K562 (cell line): ENCODE results near the gene ASB6. TPM values are rescaled to one million over a fixed set of nuclear protein-coding genes. Genes with fewer than 3 reads are reported as not detected.
A peak's percentile ranks its signal among the peaks of the same experiment; 100 is the strongest.

Experiments used
- CBX5 ChIP-seq: IDR thresholded peaks from 2 replicates; pipeline ENCODE4 v1.6.1; 2014; ENCODE audit warnings: low read depth, borderline replicate concordance
- CC2D1A ChIP-seq: fragments of 450-650 bp; IDR thresholded peaks from 2 replicates; pipeline ENCODE4 v1.6.1; 2017; ENCODE audit warnings: mild to moderate bottlenecking
- CREB1 ChIP-seq, 2 experiments: sonication (generic) in 1 of 2; formaldehyde crosslinking in 1 of 2; IDR thresholded peaks; 2 replicates each; pipeline versions ENCODE4 v1.6.1 to v1.8.0; 2012 to 2022; ENCODE audit warnings: inconsistent platforms in 1 of 2, mild to moderate bottlenecking in 1 of 2, missing genetic modification reagents in 1 of 2, moderate library complexity in 1 of 2
- DPF2 ChIP-seq: fragments of 450-650 bp; IDR thresholded peaks from 2 replicates; pipeline ENCODE4 v1.6.1; 2016
- GATAD2A ChIP-seq: fragments of 450-650 bp; IDR thresholded peaks from 2 replicates; pipeline ENCODE4 v1.6.1; 2017
- MEF2A ChIP-seq: IDR thresholded peaks from 2 replicates; pipeline ENCODE4 v1.6.1; 2011; ENCODE audit warnings: low read depth, mild to moderate bottlenecking, low read length, moderate library complexity; ENCODE audit not compliant: control insufficient read depth
- MYC ChIP-seq, 2 experiments: fragments of 250-450 bp in 1 of 2; sonication (Bioruptor Pico) in 1 of 2; IDR thresholded peaks; 2 replicates each; pipeline versions ENCODE4 v1.5.1 to v1.6.1; 2012 to 2021; ENCODE audit warnings: low read depth in 2 of 2, borderline replicate concordance in 1 of 2, improper control_type of control experiment in 1 of 2, low read length in 1 of 2, mild to moderate bottlenecking in 1 of 2, moderate library complexity in 1 of 2
- NR1H2 ChIP-seq: sonication (generic); formaldehyde crosslinking; IDR thresholded peaks from 2 replicates; pipeline ENCODE4 v1.4.0; 2020; ENCODE audit warnings: mild to moderate bottlenecking, missing genetic modification reagents
- PTBP1 ChIP-seq: fragments of 200-400 bp; formaldehyde crosslinking; IDR thresholded peaks from 2 replicates; pipeline ENCODE4 v1.6.1; 2017; ENCODE audit warnings: low read depth, low read length
- RBM22 ChIP-seq: fragments of 200-400 bp; formaldehyde crosslinking; IDR thresholded peaks from 2 replicates; pipeline ENCODE4 v1.6.1; 2018; ENCODE audit warnings: low read length, low read depth; ENCODE audit not compliant: poor library complexity, severe bottlenecking
- RBM25 ChIP-seq: fragments of 200-400 bp; formaldehyde crosslinking; IDR thresholded peaks from 2 replicates; pipeline ENCODE4 v1.6.1; 2018; ENCODE audit warnings: low read length, low read depth, moderate library complexity; ENCODE audit not compliant: severe bottlenecking
- TCFL5 ChIP-seq: fragments of 250-450 bp; sonication (Bioruptor Pico); conservative IDR thresholded peaks from 2 replicates; pipeline ENCODE4 v1.6.1; 2021; ENCODE audit warnings: mild to moderate bottlenecking, moderate library complexity, matching md5 sums
- TEAD4 ChIP-seq, 2 experiments: sonication (generic) in 1 of 2; formaldehyde crosslinking in 1 of 2; IDR thresholded peaks; 2 replicates each; pipeline versions ENCODE4 v1.6.1 to v1.8.0; 2012 to 2022; ENCODE audit warnings: borderline replicate concordance in 1 of 2, inconsistent platforms in 1 of 2, low read length in 1 of 2, mild to moderate bottlenecking in 1 of 2, missing genetic modification reagents in 1 of 2
- TRIM28 ChIP-seq: fragments of 450-650 bp; IDR thresholded peaks from 2 replicates; pipeline ENCODE4 v1.6.1; 2017
- YY1 ChIP-seq, 3 experiments: IDR thresholded peaks; 2 replicates each; pipeline ENCODE4 v1.6.1; 2011; ENCODE audit warnings: low read length in 2 of 3, mild to moderate bottlenecking in 2 of 3, moderate library complexity in 2 of 3, borderline replicate concordance in 1 of 3, control low read depth in 1 of 3, low read depth in 1 of 3; ENCODE audit not compliant: insufficient read depth in 3 of 3, insufficient replicate concordance in 2 of 3, control insufficient read depth in 1 of 3, insufficient read length in 1 of 3; ENCODE audit errors: extremely low read depth in 1 of 3
- ZFX ChIP-seq: sonication (generic); formaldehyde crosslinking; IDR thresholded peaks from 2 replicates; pipeline ENCODE4 v1.8.0; 2022; ENCODE audit warnings: mild to moderate bottlenecking, missing genetic modification reagents, moderate library complexity
- ZNF184 ChIP-seq: sonication (generic); formaldehyde crosslinking; IDR thresholded peaks from 2 replicates; pipeline ENCODE4 v1.5.0; 2020; ENCODE audit warnings: missing genetic modification reagents
- ZNF766 ChIP-seq: fragments of 200-800 bp; sonication (Bioruptor generic); conservative IDR thresholded peaks from 2 replicates; pipeline ENCODE4 v1.6.1; 2016; ENCODE audit warnings: missing genetic modification characterization, missing compliant biosample characterization
- ZNF77 ChIP-seq: fragments of 250-450 bp; sonication (Bioruptor Pico); IDR thresholded peaks from 2 replicates; pipeline ENCODE4 v1.5.0; 2020
- polyA plus RNA-seq, 8 experiments: library from polyadenylated mRNA; depleted of rRNA in 4 of 8; stranded (reverse) in 5 of 8; unstranded in 3 of 8; fragments of >200 nt; fragmentation: Nextera tagmentation in 2 of 8; fragmentation: Illumina TruSeq in 1 of 8; extraction: Ambion mirVana in 2 of 8; extraction: Trizol in 1 of 8; gene quantifications; 2 replicates each; pipeline versions ENCODE4 v1.2.1 to v1.2.3, GENCODE V29; 2011 to 2014; ENCODE audit warnings: inconsistent platforms in 1 of 8, missing spikeins in 1 of 8
- total RNA-seq, 7 experiments: library from RNA; depleted of rRNA in 6 of 7; stranded (reverse); fragments of >200 nt in 6 of 7; fragmentation: Illumina TruSeq in 2 of 7; extraction: Trizol in 2 of 7; gene quantifications; 2 replicates each; pipeline versions ENCODE4 v1.2.1 to v1.2.3, GENCODE V29; 2011 to 2021; ENCODE audit warnings: low replicate concordance in 1 of 7
- TF ChIP-seq, protein P1 (sequence below): sonication (generic); formaldehyde crosslinking; IDR thresholded peaks from 2 replicates; pipeline ENCODE4 v1.8.0; 2022; ENCODE audit warnings: mild to moderate bottlenecking, missing genetic modification reagents
- TF ChIP-seq, protein P2 (sequence below): fragments of 250-450 bp; sonication (Bioruptor Pico); IDR thresholded peaks from 2 replicates; pipeline ENCODE4 v1.5.0; 2021; ENCODE audit warnings: mild to moderate bottlenecking, moderate library complexity
- TF ChIP-seq, protein P3 (sequence below): fragments of 450-650 bp; formaldehyde crosslinking; IDR thresholded peaks from 2 replicates; pipeline ENCODE4 v1.4.0; 2020; ENCODE audit warnings: mild to moderate bottlenecking, moderate library complexity

The ASB6 gene
- total and polyA plus RNA-seq, 9 of the 15 experiments (the other 6 are each of a cell fraction or from before 2014, with no cell fraction given): 0.92 to 17.8 (median 11.3) TPM

DNA sequence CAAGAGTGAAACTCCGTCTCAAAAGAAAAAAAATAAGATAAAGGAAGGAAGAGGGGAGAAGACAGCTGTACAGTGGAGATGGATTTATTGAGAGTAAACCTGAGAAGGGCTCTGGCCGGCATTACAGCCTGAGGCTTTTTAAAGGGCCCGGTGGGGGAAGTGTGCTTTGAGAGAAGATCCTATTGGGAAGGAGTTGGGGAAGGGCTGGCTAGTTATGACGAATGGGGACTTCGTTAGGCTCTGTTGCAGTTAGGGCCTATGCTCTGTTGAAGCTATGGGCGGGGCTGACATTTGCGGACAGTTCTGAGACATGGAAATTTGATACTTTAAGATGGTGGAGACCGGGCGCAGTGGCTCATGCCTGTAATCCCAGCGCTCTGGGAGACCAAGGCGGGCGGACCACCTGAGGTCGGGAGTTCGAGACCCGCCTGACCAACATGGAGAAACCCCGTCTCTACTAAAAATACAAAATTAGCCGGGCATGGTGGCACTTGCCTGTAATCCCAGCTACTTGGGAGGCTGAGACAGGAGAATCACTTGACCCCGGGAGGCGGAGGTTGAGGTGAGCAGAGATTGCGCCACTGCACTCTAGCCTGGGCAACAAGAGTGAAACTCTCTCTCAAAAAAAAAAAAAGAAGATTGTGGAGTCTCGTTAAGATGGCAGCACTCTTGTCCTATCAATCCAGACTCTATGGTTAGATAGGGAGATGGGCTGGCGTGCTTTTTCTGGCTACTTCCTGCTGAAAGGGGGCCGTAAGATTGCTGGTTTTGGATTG, 54.3 kb downstream of the ASB6 start (continued):
- TF ChIP-seq GATAD2A: no peak
- TF ChIP-seq TEAD4 (IDR thresholded peaks at IDR 0.05; ENCODE audit: low read length): no peak
- TF ChIP-seq TEAD4 (CRISPR knock-in tag; IDR thresholded peaks at IDR 0.05; ENCODE audit: borderline replicate concordance): no peak
- TF ChIP-seq, protein P1, sequence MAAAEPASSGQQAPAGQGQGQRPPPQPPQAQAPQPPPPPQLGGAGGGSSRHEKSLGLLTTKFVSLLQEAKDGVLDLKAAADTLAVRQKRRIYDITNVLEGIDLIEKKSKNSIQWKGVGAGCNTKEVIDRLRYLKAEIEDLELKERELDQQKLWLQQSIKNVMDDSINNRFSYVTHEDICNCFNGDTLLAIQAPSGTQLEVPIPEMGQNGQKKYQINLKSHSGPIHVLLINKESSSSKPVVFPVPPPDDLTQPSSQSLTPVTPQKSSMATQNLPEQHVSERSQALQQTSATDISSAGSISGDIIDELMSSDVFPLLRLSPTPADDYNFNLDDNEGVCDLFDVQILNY: no peak
- TF ChIP-seq RBM25: no peak
- TF ChIP-seq RBM22: no peak
- TF ChIP-seq CREB1 (IDR thresholded peaks at IDR 0.05): no peak
- no peak for TF ChIP-seq CREB1 (CRISPR knock-in tag; IDR thresholded peaks at IDR 0.05)
- peak; percentile 77 for TF ChIP-seq ZFX (CRISPR knock-in tag)
- no peak for TF ChIP-seq TCFL5 (CRISPR knock-in tag)
- TF ChIP-seq, protein P2, sequence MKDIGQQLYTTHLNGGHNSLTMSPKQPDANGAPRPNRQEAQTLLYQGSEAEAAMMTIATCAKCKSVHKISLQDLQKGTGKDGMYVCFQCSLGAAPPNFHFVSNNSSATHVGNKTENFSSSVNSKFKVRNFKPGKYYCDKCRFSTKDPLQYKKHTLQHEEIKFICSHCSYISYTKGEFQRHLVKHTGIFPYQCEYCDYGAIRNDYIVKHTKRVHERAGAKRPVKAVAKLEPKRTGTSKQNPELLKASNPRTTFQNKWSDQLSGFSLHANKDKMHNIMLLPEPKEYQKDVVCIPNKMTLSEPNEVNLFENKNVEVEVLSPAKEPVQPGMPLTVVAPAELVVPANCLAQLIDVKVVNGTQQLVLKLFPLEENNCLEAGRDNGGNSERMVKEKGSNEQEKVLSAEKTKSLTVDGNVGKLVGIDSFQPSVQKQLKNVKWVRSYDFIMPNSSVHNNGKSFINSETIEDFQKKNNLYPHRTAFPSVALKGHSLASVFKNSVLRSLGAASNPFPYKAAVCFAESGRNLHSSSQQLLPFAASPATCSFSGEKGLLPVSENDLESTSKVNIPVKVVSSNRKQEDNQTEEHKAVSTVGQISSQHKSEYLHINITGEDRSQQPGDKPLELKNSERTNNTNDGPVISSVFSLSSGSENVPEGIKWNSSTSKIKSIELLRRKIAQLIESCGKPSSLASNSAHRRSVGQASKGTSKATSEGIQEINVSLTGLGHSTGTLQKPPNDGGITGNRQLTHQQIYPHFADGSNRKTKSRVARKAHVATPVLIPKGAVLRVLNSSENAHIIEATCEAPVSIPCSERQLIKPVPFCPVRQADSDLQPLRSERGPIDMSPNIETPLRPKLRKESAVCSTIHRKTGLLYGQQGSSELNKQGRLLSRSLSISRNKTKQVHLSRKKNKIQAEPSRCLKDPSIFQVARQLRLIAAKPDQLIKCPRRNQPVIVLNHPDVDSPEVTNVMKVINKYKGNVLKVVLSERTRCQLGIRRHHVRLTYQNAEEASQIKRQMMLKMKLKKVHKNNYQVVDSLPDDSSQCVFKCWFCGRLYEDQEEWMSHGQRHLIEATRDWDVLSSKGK (CRISPR knock-in tag): no peak
- TF ChIP-seq PTBP1: no peak
- TF ChIP-seq CC2D1A: 0 out of 2 replicates have a peak, but pooled peaks have one; percentile 39
- TF ChIP-seq ZNF766: peak; percentile 88
- TF ChIP-seq ZNF184: peak; percentile 77
- peak in 2 of 3 experiments; percentile 41 to 81 for TF ChIP-seq YY1 (IDR thresholded peaks at IDR 0.05; ENCODE audit: borderline replicate concordance in 1 of 3, control insufficient read depth in 1 of 3, extremely low read depth in 1 of 3, insufficient read depth in 3 of 3, insufficient read length in 1 of 3, insufficient replicate concordance in 2 of 3, low read depth in 1 of 3, low read length in 2 of 3)
- no peak for TF ChIP-seq NR1H2 (CRISPR knock-in tag)
- TF ChIP-seq, protein P3, sequence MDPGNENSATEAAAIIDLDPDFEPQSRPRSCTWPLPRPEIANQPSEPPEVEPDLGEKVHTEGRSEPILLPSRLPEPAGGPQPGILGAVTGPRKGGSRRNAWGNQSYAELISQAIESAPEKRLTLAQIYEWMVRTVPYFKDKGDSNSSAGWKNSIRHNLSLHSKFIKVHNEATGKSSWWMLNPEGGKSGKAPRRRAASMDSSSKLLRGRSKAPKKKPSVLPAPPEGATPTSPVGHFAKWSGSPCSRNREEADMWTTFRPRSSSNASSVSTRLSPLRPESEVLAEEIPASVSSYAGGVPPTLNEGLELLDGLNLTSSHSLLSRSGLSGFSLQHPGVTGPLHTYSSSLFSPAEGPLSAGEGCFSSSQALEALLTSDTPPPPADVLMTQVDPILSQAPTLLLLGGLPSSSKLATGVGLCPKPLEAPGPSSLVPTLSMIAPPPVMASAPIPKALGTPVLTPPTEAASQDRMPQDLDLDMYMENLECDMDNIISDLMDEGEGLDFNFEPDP (CRISPR knock-in tag): no peak
- no peak; the same call in 1 of the 2 replicates for TF ChIP-seq TRIM28
- no peak for TF ChIP-seq ZNF77 (CRISPR knock-in tag)
- no peak for TF ChIP-seq CBX5
- no peak; the same call in 1 of the 2 replicates for TF ChIP-seq MYC (IDR thresholded peaks at IDR 0.05; ENCODE audit: low read depth, low read length)
- TF ChIP-seq MYC (CRISPR knock-in tag; IDR thresholded peaks at IDR 0.05; ENCODE audit: borderline replicate concordance, low read depth): no peak
- peak; percentile 76 for TF ChIP-seq DPF2
- no peak for TF ChIP-seq MEF2A
